GM18498 (cell line): ENCODE data around the gene CPED1.
"Not testable (repeated sequence)": the region's sequence is repeated elsewhere in the genome, so short reads cannot be mapped to it uniquely, and the experiment has no call there.

ENCODE experiments used
- ATAC-seq: cut with Tn5 transposase; IDR thresholded peaks from one replicate; pipeline ENCODE4 v1.9.1; 2021; ENCODE audit warnings: mild to moderate bottlenecking, moderate library complexity; ENCODE audit not compliant: unreplicated experiment

CPED1 gene

GRCh38 chr7:121062671-121063279 lies 74.3 kb downstream of the CPED1 start:
- no peak for ATAC-seq

GRCh38 chr7:121067717-121068116 lies 79.2 kb downstream of the CPED1 start:
- not testable (repeated sequence) for ATAC-seq

- ATAC-seq = no peak
These were observed 81.0 kb downstream of the CPED1 start for GRCh38 chr7:121069346-121070100.

- no peak for ATAC-seq
These were observed 82.6 kb downstream of the CPED1 start for GRCh38 chr7:121071132-121071531.

- no peak for ATAC-seq
These were observed 83.2 kb downstream of the CPED1 start for GRCh38 chr7:121071662-121072061.

- ATAC-seq = no peak
These were observed 84.3 kb downstream of the CPED1 start for GRCh38 chr7:121072826-121073225.

GRCh38 chr7:121073463-121074099 lies 85.1 kb downstream of the CPED1 start:
- ATAC-seq = no peak

GRCh38 chr7:121075424-121075841 lies 86.9 kb downstream of the CPED1 start:
- ATAC-seq = not testable (repeated sequence)

- ATAC-seq = no peak
These were observed 87.4 kb downstream of the CPED1 start for GRCh38 chr7:121075952-121076349.

- ATAC-seq = no peak
These were observed 88.0 kb downstream of the CPED1 start for GRCh38 chr7:121076350-121077164.

- ATAC-seq = no peak
These were observed 88.7 kb downstream of the CPED1 start for GRCh38 chr7:121077165-121077630.

GRCh38 chr7:121078701-121079227 lies 90.3 kb downstream of the CPED1 start:
- ATAC-seq = no peak

- no peak for ATAC-seq
These were observed 91.1 kb downstream of the CPED1 start for GRCh38 chr7:121079425-121080169.

- no peak for ATAC-seq
These were observed 91.9 kb downstream of the CPED1 start for GRCh38 chr7:121080257-121080912.

- no peak for ATAC-seq
These were observed 92.4 kb downstream of the CPED1 start for GRCh38 chr7:121080913-121081326.

GRCh38 chr7:121081327-121081936 lies 92.9 kb downstream of the CPED1 start:
- peak; percentile 84 for ATAC-seq

GRCh38 chr7:121082400-121083101 lies 94.0 kb downstream of the CPED1 start:
- no peak for ATAC-seq

GRCh38 chr7:121083138-121083789 lies 94.8 kb downstream of the CPED1 start:
- ATAC-seq = no peak
